Left lung (tissue), 10 donors: ENCODE measurements around the gene CCDC102B. TPM values are rescaled to one million over a fixed set of nuclear protein-coding genes. Genes with fewer than 3 reads are reported as not detected.
"Not testable (repeated sequence)": the region's sequence is repeated elsewhere in the genome, so short reads cannot be mapped to it uniquely, and the experiment has no call there.

ENCODE experiments used
- ATAC-seq: fragments of 200-7000 bp; cut with Tn5 transposase; one replicate; pipeline ENCODE4 v1.9.1; 2020; ENCODE audit warnings: moderate library complexity
- DNase-seq, 4 donors: peaks; one replicate each; pipeline ENCODE4 v3.0.0-alpha.2; 2013 to 2020
- H3K27ac ChIP-seq, 2 donors: fragments of 200-600 bp; sonication (generic) in 1 of 2; one replicate each; pipeline versions ENCODE4 v1.5.0 to v1.8.0; 2020 to 2021
- H3K27me3 ChIP-seq, 2 donors: fragments of 200-600 bp; sonication (generic) in 1 of 2; one replicate each; pipeline versions ENCODE4 v1.5.0 to v1.8.0; 2020 to 2021
- H3K36me3 ChIP-seq, 2 donors: fragments of 200-600 bp; sonication (generic) in 1 of 2; one replicate each; pipeline versions ENCODE4 v1.5.0 to v1.8.0; 2020 to 2021
- H3K4me1 ChIP-seq, 2 donors: fragments of 200-600 bp; one replicate each; pipeline ENCODE4 v1.8.0; 2021
- H3K4me3 ChIP-seq, 2 donors: fragments of 200-600 bp; sonication (generic) in 1 of 2; one replicate each; pipeline versions ENCODE4 v1.5.0 to v1.8.0; 2020 to 2021; ENCODE audit warnings: mild to moderate bottlenecking in 1 of 2
- H3K9me3 ChIP-seq, 2 donors: fragments of 200-600 bp; sonication (generic) in 1 of 2; one replicate each; pipeline versions ENCODE4 v1.5.0 to v1.8.0; 2020 to 2021
- CTCF ChIP-seq, 2 donors: fragments of 200-600 bp; sonication (generic) in 1 of 2; IDR thresholded peaks; one replicate each; pipeline versions ENCODE4 v1.5.0 to v1.8.0; 2021; ENCODE audit warnings: antibody characterized with exemption in 2 of 2
- intact Hi-C, 2 donors: fragments of 100-400 bp; cut with DNase I; formaldehyde crosslinking; loops; one replicate each; pipeline versions ENCODE4 v1.11.2 to v1.14.2; 2022
- polyA plus RNA-seq, 6 donors: library from polyadenylated mRNA; unstranded; fragments of 120-200 nt; gene quantifications; one replicate each; pipeline ENCODE4 v1.2.1, GENCODE V29; 2013; ENCODE audit not compliant: insufficient read length in 6 of 6
- total RNA-seq, 2 donors: library from RNA; stranded (reverse); fragmentation: NEBNext Ultra II Directional; extraction: Animal tissue kit (Norgen Biotek cat#: 25700); gene quantifications; one replicate each; pipeline ENCODE4 v1.2.1, GENCODE V29; 2021
- donor health status: DM: no; HTN: yes; CAD: no.
- donor health status: DM: no; HTN: no; CAD: no.

The CCDC102B gene
- total and polyA plus RNA-seq, 8 donors = 10.6 to 78.3 (median 15.6) TPM

GRCh38 chr18:68992719-68993482 is 195.0 kb downstream of the CCDC102B start:
- Histone ChIP-seq H3K27me3 (no peaks in the 10 kb centered on the region), H3K9me3 (peaks cover 0 to 4% of the 10 kb centered on the region in 2 donors), H3K4me1 (no peaks in the 10 kb centered on the region), H3K36me3 (no peaks in the 10 kb centered on the region), H3K27ac (no peak overlapping the region), H3K4me3 (no peak overlapping the region)
- intact Hi-C loops = no loop called here
- ATAC-seq (no peak), DNase-seq (no peak)
- no peak for TF ChIP-seq CTCF (IDR thresholded peaks at IDR 0.05)

- TF ChIP-seq CTCF (IDR thresholded peaks at IDR 0.05) = no peak
- intact Hi-C loops = no loop called here
- DNase-seq = no peak
Measured at GRCh38 chr18:68995675-68996074, 197.8 kb downstream of the CCDC102B start.

GRCh38 chr18:68997845-68998244 is 200.0 kb downstream of the CCDC102B start:
- H3K9me3 ChIP-seq = peaks cover 0 to 4% of the 10 kb centered on the region in 2 donors
- intact Hi-C loops = no loop called here
- H3K27ac ChIP-seq = no peak overlapping the region
- H3K4me1 ChIP-seq = no peaks in the 10 kb centered on the region
- no peak overlapping the region for H3K4me3 ChIP-seq
- ATAC-seq (no peak), DNase-seq (no peak)
- no peaks in the 10 kb centered on the region for H3K36me3 ChIP-seq
- TF ChIP-seq CTCF (IDR thresholded peaks at IDR 0.05) = no peak
- no peaks in the 10 kb centered on the region for H3K27me3 ChIP-seq

More at GRCh38 chr18:68995675-68996074, 197.8 kb downstream of the CCDC102B start:
- peaks cover 0 to 4% of the 10 kb centered on the region in 2 donors for H3K9me3 ChIP-seq
- H3K27me3 ChIP-seq = no peaks in the 10 kb centered on the region
- ATAC-seq = no peak
- H3K27ac ChIP-seq = no peak overlapping the region
- H3K36me3 ChIP-seq = no peaks in the 10 kb centered on the region
- H3K4me1 ChIP-seq = no peaks in the 10 kb centered on the region
- H3K4me3 ChIP-seq = no peak overlapping the region

- DNase-seq = no peak
- Histone ChIP-seq H3K4me1 (no peaks in the 10 kb centered on the region), H3K27me3 (no peaks in the 10 kb centered on the region), H3K9me3 (peaks cover 0 to 4% of the 10 kb centered on the region in 2 donors), H3K4me3 (no peak overlapping the region), H3K27ac (no peak overlapping the region), H3K36me3 (no peaks in the 10 kb centered on the region)
- ATAC-seq = no peak
- intact Hi-C loops = no loop called here
- no peak for TF ChIP-seq CTCF (IDR thresholded peaks at IDR 0.05)
Measured at GRCh38 chr18:69000366-69000765, 202.5 kb downstream of the CCDC102B start.

- no peaks in the 10 kb centered on the region for H3K36me3 ChIP-seq
- H3K27ac ChIP-seq = no peak overlapping the region
- H3K27me3 ChIP-seq = no peaks in the 10 kb centered on the region
- ATAC-seq (no peak), DNase-seq (no peak)
- TF ChIP-seq CTCF (IDR thresholded peaks at IDR 0.05) = no peak
- intact Hi-C loops = no loop called here
- H3K4me3 ChIP-seq = no peak overlapping the region
- no peaks in the 10 kb centered on the region for H3K9me3 ChIP-seq
- no peaks in the 10 kb centered on the region for H3K4me1 ChIP-seq
Measured at GRCh38 chr18:69002233-69002632, 204.4 kb downstream of the CCDC102B start.

- ATAC-seq, H3K27me3 ChIP-seq, H3K27ac ChIP-seq, H3K4me3 ChIP-seq, H3K4me1 ChIP-seq, DNase-seq, H3K36me3 ChIP-seq, H3K9me3 ChIP-seq, intact Hi-C loops: not testable (repeated sequence)
Measured at GRCh38 chr18:69006212-69006611, 208.3 kb downstream of the CCDC102B start.
